Activated CD8-positive, alpha-beta memory T cell treated with anti-CD3 and anti-CD28 coated beads, Interleukin-2, amount 50 U/mL, for 4 hours (primary cell): ENCODE results near the gene GPR137.
"Not testable (repeated sequence)": the region's sequence is repeated elsewhere in the genome, so short reads cannot be mapped to it uniquely, and the experiment has no call there.

ENCODE experiments used
- DNase-seq: peaks from one replicate; pipeline ENCODE4 v3.0.0-alpha.2; 2020

GPR137 gene

GRCh38 chr11:64284962-64285884 lies at the start of gene GPR137:
Gene GPR137, plus strand, starts transcription at chr11:64285848. Its CDS starts 677 bp downstream, at chr11:64286525.
- DNase-seq: peak; percentile 92

- DNase-seq: no peak
These were observed 48.1 kb upstream of the GPR137 start for GRCh38 chr11:64237484-64237951.

GRCh38 chr11:64238076-64238475 lies 47.6 kb upstream of the GPR137 start:
- DNase-seq: peak; percentile 12

GRCh38 chr11:64238999-64239398 lies 46.6 kb upstream of the GPR137 start:
- DNase-seq: no peak

- DNase-seq: no peak
These were observed 45.8 kb upstream of the GPR137 start for GRCh38 chr11:64239662-64240434.

- peak; percentile 98 for DNase-seq
These were observed 45.0 kb upstream of the GPR137 start, which contains the start of gene FKBP2 for GRCh38 chr11:64240435-64241240. Gene FKBP2, plus strand, starts transcription at chr11:64241095. Its CDS starts 1,293 bp downstream, at chr11:64242388.

GRCh38 chr11:64241241-64241490 lies 44.5 kb upstream of the GPR137 start:
- DNase-seq: no peak

- DNase-seq: peak; percentile 100
These were observed 43.9 kb upstream of the GPR137 start for GRCh38 chr11:64241491-64242374.

- DNase-seq: no peak
These were observed 42.3 kb upstream of the GPR137 start for GRCh38 chr11:64243236-64243854.

GRCh38 chr11:64244107-64244506 lies 41.5 kb upstream of the GPR137 start:
- no peak for DNase-seq

GRCh38 chr11:64244966-64245365 lies 40.7 kb upstream of the GPR137 start:
- DNase-seq: no peak

GRCh38 chr11:64245401-64245796 lies 40.2 kb upstream of the GPR137 start:
- peak; percentile 56 for DNase-seq

GRCh38 chr11:64245797-64246620 lies 39.6 kb upstream of the GPR137 start:
- peak; percentile 87 for DNase-seq

GRCh38 chr11:64246621-64246870 lies 39.1 kb upstream of the GPR137 start:
- DNase-seq: not testable (repeated sequence)

GRCh38 chr11:64246871-64247728 lies 38.5 kb upstream of the GPR137 start, which contains the start of gene PPP1R14B:
Gene PPP1R14B, minus strand, starts transcription at chr11:64246943. Its CDS starts 270 bp downstream, at chr11:64246673.
- DNase-seq: peak; percentile 82

- DNase-seq: no peak
These were observed 37.7 kb upstream of the GPR137 start for GRCh38 chr11:64247729-64248531.

- DNase-seq: no peak
These were observed 37.1 kb upstream of the GPR137 start for GRCh38 chr11:64248578-64248977.

GRCh38 chr11:64249038-64249437 lies 36.6 kb upstream of the GPR137 start:
- DNase-seq: no peak
